ENCODE measurements around the gene SDK1. TPM values are rescaled to one million over a fixed set of nuclear protein-coding genes. Genes with fewer than 3 reads are reported as not detected.

SDK1 gene
- total and polyA plus RNA-seq, 4 donors, result 0.12 to 0.47 (median 0.36) TPM

GRCh38 chr7:3436746-3437145 lies 135.7 kb downstream of the SDK1 start:
- WGBS, result 90% methylated on average over 5 of the region's 5 CpGs
- peaks cover 0 to 3% (median 0%) of the 10 kb centered on the region in 4 donors for H3K27me3 ChIP-seq (ENCODE audit: control insufficient read depth in 4 of 4, insufficient read depth in 4 of 4, low read length in 3 of 4)
- no peak for TF ChIP-seq CTCF (IDR thresholded peaks at IDR 0.05; ENCODE audit: low read depth, low read length, missing input control)
- TF ChIP-seq FOXA1 (IDR thresholded peaks at IDR 0.05), result no peak
- no peak for TF ChIP-seq FOXA2 (IDR thresholded peaks at IDR 0.05)
- no peak for TF ChIP-seq TAF1 (conservative IDR thresholded peaks at IDR 0.05)
- TF ChIP-seq HNF4A (conservative IDR thresholded peaks at IDR 0.05), result no peak
- TF ChIP-seq EGR1 (IDR thresholded peaks at IDR 0.05; ENCODE audit: low read depth in 2 of 2), result no peak
- TF ChIP-seq, protein P1, sequence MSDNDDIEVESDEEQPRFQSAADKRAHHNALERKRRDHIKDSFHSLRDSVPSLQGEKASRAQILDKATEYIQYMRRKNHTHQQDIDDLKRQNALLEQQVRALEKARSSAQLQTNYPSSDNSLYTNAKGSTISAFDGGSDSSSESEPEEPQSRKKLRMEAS (IDR thresholded peaks at IDR 0.05), result no peak
- no peak for TF ChIP-seq GABPA (IDR thresholded peaks at IDR 0.05 in 1 of 2, conservative IDR thresholded peaks at IDR 0.05 in 1 of 2)
- TF ChIP-seq ZBTB33 (IDR thresholded peaks at IDR 0.05), result no peak
- no peak for TF ChIP-seq RXRA (IDR thresholded peaks at IDR 0.05)
- TF ChIP-seq HNF4G (IDR thresholded peaks at IDR 0.05), result no peak
- no peak for TF ChIP-seq JUND (IDR thresholded peaks at IDR 0.05)
- no peak for TF ChIP-seq ATF3 (IDR thresholded peaks at IDR 0.05)
- no peak for TF ChIP-seq RAD21 (IDR thresholded peaks at IDR 0.05)
- TF ChIP-seq YY1 (IDR thresholded peaks at IDR 0.05), result no peak
- DNase-seq (ENCODE audit: low spot score), result no peak
- H3K9me3 ChIP-seq (ENCODE audit: control insufficient read depth in 4 of 4, low read length in 3 of 4), result no peaks in the 10 kb centered on the region
- H3K4me3 ChIP-seq (ENCODE audit: low read depth in 1 of 3, low read length in 3 of 3), result no peak overlapping the region
- H3K9ac ChIP-seq (ENCODE audit: low read depth in 1 of 2, low read length in 2 of 2), result no peak overlapping the region
- H3K27ac ChIP-seq (ENCODE audit: low read depth in 1 of 2, low read length in 2 of 2), result no peak overlapping the region
- H3K36me3 ChIP-seq (ENCODE audit: control insufficient read depth in 4 of 4, insufficient read depth in 3 of 4, low read depth in 1 of 4, low read length in 3 of 4), result no peaks in the 10 kb centered on the region
- no peaks in the 10 kb centered on the region for H3K4me1 ChIP-seq (ENCODE audit: control insufficient read depth in 4 of 4, insufficient read depth in 4 of 4, low read length in 3 of 4)

- H3K4me3 ChIP-seq (ENCODE audit: low read depth in 1 of 3, low read length in 3 of 3), result no peak overlapping the region
- no peak overlapping the region for H3K9ac ChIP-seq (ENCODE audit: low read depth in 1 of 2, low read length in 2 of 2)
- no peaks in the 10 kb centered on the region for H3K4me1 ChIP-seq (ENCODE audit: control insufficient read depth in 4 of 4, insufficient read depth in 4 of 4, low read length in 3 of 4)
- H3K27ac ChIP-seq (ENCODE audit: low read depth in 1 of 2, low read length in 2 of 2), result no peak overlapping the region
- TF ChIP-seq CTCF (IDR thresholded peaks at IDR 0.05; ENCODE audit: low read depth, low read length, missing input control), result no peak
- TF ChIP-seq RXRA (IDR thresholded peaks at IDR 0.05), result no peak
- TF ChIP-seq EGR1 (IDR thresholded peaks at IDR 0.05; ENCODE audit: low read depth in 2 of 2), result no peak
- TF ChIP-seq, protein P2, sequence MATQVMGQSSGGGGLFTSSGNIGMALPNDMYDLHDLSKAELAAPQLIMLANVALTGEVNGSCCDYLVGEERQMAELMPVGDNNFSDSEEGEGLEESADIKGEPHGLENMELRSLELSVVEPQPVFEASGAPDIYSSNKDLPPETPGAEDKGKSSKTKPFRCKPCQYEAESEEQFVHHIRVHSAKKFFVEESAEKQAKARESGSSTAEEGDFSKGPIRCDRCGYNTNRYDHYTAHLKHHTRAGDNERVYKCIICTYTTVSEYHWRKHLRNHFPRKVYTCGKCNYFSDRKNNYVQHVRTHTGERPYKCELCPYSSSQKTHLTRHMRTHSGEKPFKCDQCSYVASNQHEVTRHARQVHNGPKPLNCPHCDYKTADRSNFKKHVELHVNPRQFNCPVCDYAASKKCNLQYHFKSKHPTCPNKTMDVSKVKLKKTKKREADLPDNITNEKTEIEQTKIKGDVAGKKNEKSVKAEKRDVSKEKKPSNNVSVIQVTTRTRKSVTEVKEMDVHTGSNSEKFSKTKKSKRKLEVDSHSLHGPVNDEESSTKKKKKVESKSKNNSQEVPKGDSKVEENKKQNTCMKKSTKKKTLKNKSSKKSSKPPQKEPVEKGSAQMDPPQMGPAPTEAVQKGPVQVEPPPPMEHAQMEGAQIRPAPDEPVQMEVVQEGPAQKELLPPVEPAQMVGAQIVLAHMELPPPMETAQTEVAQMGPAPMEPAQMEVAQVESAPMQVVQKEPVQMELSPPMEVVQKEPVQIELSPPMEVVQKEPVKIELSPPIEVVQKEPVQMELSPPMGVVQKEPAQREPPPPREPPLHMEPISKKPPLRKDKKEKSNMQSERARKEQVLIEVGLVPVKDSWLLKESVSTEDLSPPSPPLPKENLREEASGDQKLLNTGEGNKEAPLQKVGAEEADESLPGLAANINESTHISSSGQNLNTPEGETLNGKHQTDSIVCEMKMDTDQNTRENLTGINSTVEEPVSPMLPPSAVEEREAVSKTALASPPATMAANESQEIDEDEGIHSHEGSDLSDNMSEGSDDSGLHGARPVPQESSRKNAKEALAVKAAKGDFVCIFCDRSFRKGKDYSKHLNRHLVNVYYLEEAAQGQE (IDR thresholded peaks at IDR 0.05), result no peak
- no peak for TF ChIP-seq YY1 (IDR thresholded peaks at IDR 0.05)
- no peak for TF ChIP-seq RAD21 (IDR thresholded peaks at IDR 0.05)
- TF ChIP-seq ZBTB33 (IDR thresholded peaks at IDR 0.05), result no peak
- no peak for TF ChIP-seq NR2F2 (IDR thresholded peaks at IDR 0.05)
- no peak for TF ChIP-seq JUND (IDR thresholded peaks at IDR 0.05)
- no peak for TF ChIP-seq FOXA1 (IDR thresholded peaks at IDR 0.05)
- no peak for TF ChIP-seq HNF4A (conservative IDR thresholded peaks at IDR 0.05)
- TF ChIP-seq TAF1 (conservative IDR thresholded peaks at IDR 0.05), result no peak
- TF ChIP-seq ATF3 (IDR thresholded peaks at IDR 0.05), result no peak
- TF ChIP-seq SP1 (IDR thresholded peaks at IDR 0.05), result no peak
- no peak for TF ChIP-seq HNF4G (IDR thresholded peaks at IDR 0.05)
- no peak for TF ChIP-seq FOXA2 (IDR thresholded peaks at IDR 0.05)
- TF ChIP-seq, protein P1 (IDR thresholded peaks at IDR 0.05), result no peak
- no peak for TF ChIP-seq GABPA (IDR thresholded peaks at IDR 0.05 in 1 of 2, conservative IDR thresholded peaks at IDR 0.05 in 1 of 2)
- 68% methylated on average over 6 of the region's 6 CpGs for WGBS
- DNase-seq (ENCODE audit: low spot score), result no peak
- no peaks in the 10 kb centered on the region for H3K36me3 ChIP-seq (ENCODE audit: control insufficient read depth in 4 of 4, insufficient read depth in 3 of 4, low read depth in 1 of 4, low read length in 3 of 4)
- H3K9me3 ChIP-seq (ENCODE audit: control insufficient read depth in 4 of 4, low read length in 3 of 4), result no peaks in the 10 kb centered on the region
- peaks cover 0 to 3% (median 0%) of the 10 kb centered on the region in 4 donors for H3K27me3 ChIP-seq (ENCODE audit: control insufficient read depth in 4 of 4, insufficient read depth in 4 of 4, low read length in 3 of 4)
Observed at GRCh38 chr7:3437467-3437866, 136.4 kb downstream of the SDK1 start.

Measured in liver (tissue), 9 donors.